ENCODE measurements around the gene PYROXD2.

DNA sequence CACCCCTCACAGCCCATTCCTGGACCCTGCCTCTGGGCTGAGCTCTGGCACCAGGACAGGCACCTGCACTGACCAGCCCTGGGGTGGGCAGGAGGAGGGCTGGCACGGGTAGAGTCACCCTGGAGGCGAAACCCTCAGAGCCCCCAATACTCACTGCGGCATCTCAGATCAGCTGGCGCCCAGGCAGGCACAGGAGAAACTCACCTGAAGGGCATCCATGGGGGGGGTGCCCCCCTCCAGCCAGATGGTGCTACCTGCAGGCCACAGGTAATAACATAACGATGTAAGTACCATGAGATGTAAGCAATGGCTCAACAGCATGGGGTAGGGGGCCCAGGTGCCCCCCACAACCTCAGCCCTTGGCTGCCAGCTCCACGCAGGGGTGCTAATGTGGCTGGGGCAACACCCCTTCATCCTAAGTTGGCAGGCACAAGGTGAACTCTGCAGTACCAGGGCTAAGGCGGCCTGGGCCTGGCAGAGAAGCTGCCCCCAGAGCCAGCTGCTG, 12.1 kb upstream of the PYROXD2 start:
- TF ChIP-seq, protein P1, sequence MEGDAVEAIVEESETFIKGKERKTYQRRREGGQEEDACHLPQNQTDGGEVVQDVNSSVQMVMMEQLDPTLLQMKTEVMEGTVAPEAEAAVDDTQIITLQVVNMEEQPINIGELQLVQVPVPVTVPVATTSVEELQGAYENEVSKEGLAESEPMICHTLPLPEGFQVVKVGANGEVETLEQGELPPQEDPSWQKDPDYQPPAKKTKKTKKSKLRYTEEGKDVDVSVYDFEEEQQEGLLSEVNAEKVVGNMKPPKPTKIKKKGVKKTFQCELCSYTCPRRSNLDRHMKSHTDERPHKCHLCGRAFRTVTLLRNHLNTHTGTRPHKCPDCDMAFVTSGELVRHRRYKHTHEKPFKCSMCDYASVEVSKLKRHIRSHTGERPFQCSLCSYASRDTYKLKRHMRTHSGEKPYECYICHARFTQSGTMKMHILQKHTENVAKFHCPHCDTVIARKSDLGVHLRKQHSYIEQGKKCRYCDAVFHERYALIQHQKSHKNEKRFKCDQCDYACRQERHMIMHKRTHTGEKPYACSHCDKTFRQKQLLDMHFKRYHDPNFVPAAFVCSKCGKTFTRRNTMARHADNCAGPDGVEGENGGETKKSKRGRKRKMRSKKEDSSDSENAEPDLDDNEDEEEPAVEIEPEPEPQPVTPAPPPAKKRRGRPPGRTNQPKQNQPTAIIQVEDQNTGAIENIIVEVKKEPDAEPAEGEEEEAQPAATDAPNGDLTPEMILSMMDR (IDR thresholded peaks at IDR 0.05; ENCODE audit: low read depth, low read length) = no peak
- no peak for TF ChIP-seq EZH2phosphoT487 (IDR thresholded peaks at IDR 0.05; ENCODE audit: low read depth)
